Astrocyte (in vitro differentiated cells and primary cell): ENCODE results near the gene FGF19.

Experiments used
- EZH2 ChIP-seq: IDR thresholded peaks from 2 replicates; pipeline ENCODE4 v1.6.1; 2012; ENCODE audit warnings: mild to moderate bottlenecking, low read length, inconsistent platforms; ENCODE audit not compliant: insufficient read depth
- TF ChIP-seq, protein P1 (sequence below): IDR thresholded peaks from 2 replicates; pipeline ENCODE4 v1.5.1; 2011; ENCODE audit warnings: low read depth, mild to moderate bottlenecking, inconsistent platforms, low read length, moderate library complexity; ENCODE audit not compliant: insufficient read depth

DNA sequence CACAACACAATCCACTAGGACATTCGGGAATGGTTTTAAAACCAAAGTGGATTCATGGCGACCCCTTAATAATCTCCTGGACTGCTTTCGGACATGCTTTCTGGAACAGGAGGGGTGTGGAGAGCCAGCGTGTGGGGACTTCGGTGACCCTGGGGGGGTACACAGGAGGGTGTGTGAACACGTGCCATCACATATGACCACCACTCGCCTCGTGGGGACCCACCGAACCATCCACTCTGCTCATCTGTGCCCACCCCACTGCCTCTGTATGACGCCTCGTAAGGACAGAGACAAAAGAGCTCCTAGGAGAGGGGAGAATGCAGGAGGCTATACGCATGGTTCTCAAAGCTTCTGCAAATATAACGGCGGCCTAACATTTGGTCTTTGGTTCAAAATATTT is 37.6 kb downstream of the FGF19 start:
- no peak for TF ChIP-seq EZH2
- TF ChIP-seq, protein P1, sequence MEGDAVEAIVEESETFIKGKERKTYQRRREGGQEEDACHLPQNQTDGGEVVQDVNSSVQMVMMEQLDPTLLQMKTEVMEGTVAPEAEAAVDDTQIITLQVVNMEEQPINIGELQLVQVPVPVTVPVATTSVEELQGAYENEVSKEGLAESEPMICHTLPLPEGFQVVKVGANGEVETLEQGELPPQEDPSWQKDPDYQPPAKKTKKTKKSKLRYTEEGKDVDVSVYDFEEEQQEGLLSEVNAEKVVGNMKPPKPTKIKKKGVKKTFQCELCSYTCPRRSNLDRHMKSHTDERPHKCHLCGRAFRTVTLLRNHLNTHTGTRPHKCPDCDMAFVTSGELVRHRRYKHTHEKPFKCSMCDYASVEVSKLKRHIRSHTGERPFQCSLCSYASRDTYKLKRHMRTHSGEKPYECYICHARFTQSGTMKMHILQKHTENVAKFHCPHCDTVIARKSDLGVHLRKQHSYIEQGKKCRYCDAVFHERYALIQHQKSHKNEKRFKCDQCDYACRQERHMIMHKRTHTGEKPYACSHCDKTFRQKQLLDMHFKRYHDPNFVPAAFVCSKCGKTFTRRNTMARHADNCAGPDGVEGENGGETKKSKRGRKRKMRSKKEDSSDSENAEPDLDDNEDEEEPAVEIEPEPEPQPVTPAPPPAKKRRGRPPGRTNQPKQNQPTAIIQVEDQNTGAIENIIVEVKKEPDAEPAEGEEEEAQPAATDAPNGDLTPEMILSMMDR: no peak
